ENCODE data around the gene CDK4. TPM values are rescaled to one million over a fixed set of nuclear protein-coding genes. Genes with fewer than 3 reads are reported as not detected.

CDK4 gene
- total RNA-seq, 1 donor from 2014 or later: 67.8 TPM

- peak; percentile 96 for DNase-seq (ENCODE audit: low spot score)
Measured at GRCh38 chr12:57771873-57772428, 19.8 kb upstream of the CDK4 start, which contains the start of gene METTL1. Gene METTL1 (minus strand): TSS chr12:57772105. CDS start chr12:57772083, 22 bp downstream.

- DNase-seq (ENCODE audit: low spot score): peak; percentile 84
Measured at GRCh38 chr12:57771236-57771872, 19.2 kb upstream of the CDK4 start.

DNA sequence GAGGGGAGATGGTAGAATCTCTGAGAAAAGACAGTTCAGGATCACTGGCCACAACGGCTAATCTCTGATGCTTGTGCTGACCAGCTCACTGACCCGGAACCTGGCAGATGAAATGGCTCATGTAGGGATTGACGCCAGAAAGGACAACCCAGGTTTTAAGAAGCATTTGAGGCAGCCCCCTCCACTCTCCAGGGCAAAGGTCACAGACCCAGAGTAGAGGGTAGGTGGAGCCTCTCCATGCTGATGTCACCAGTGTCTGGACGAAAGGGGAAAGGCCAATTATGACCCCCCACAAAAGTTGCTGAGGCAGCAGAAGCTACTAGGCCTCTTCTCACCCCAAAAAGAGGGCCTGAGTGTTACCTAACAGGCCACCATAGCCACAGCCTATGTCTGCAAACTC, 18.6 kb upstream of the CDK4 start:
- no peak for DNase-seq (ENCODE audit: low spot score)

GRCh38 chr12:57769594-57769993, 17.5 kb upstream of the CDK4 start:
- no peak for DNase-seq (ENCODE audit: low spot score)

- DNase-seq (ENCODE audit: low spot score): no peak
Measured at GRCh38 chr12:57767876-57768275, 15.8 kb upstream of the CDK4 start.

- no peak for DNase-seq (ENCODE audit: low spot score)
Measured at GRCh38 chr12:57767305-57767698, 15.2 kb upstream of the CDK4 start.

DNA sequence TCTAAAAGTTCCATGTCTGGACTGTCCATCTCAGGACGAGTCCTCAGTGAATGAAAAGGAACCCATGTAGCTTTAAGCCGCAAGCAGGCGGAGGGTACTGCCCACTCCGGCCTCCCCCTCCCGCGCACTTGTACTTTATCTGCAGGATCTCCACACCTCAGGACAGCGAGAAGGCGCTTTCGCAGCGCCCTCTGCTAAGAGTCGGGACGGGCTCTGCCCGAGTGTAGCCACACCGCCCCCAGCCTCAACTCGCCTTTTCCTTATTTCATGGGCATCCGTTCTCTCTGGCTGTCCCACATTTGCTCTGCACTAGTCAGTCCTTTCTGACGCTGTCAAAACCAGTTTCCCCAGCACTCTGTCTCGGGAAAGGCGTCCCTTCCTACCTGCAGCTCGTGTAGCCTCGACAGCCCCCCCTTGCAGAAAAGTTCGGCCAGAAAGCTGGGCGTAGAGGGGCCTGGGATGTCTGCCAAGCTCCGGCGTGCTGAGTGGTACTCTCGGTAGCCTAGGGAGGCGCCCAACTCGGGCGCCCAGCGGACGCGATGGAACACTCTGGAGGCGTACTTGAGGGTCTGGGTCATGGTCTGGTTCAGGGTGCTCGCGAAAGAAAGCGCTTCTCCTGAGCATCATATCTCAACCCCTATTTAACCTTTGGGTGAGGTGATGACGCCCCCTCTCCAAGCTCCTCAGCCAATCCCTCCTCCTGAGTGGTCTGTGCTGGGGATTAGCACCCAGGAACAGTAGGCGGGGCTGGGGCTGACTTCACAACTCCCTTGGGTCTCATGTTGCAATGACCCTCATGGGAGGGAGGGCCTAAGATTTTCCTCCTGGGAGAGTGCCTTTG, 14.6 kb upstream of the CDK4 start, which contains the start of gene CYP27B1:
Gene CYP27B1, minus strand, starts transcription at position 615 of the 841 bp plus-strand sequence. Its CDS starts 37 bp downstream, at position 578.
- no peak for DNase-seq (ENCODE audit: low spot score)

GRCh38 chr12:57765698-57766463, 13.8 kb upstream of the CDK4 start:
- DNase-seq (ENCODE audit: low spot score): no peak

- no peak for DNase-seq (ENCODE audit: low spot score)
Measured at GRCh38 chr12:57765003-57765697, 13.0 kb upstream of the CDK4 start.

DNA sequence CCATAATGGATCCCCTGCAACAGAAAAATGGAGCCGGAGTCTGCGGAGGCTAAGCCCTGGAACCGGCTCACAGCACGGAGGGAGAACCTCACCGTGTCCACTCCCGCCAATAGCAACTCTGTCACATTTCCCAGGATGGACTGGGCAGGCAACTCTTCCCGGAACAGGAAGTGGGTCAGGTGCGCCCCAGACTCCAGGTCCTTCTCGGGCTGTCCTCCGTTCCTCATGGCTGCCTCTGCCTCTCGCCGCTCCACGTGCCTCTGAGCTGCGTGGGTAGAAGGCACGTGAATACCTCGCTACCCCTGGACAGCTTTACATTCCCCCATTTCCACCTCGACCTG, 12.5 kb upstream of the CDK4 start:
- DNase-seq (ENCODE audit: low spot score): no peak

- no peak for DNase-seq (ENCODE audit: low spot score)
Measured at GRCh38 chr12:57763881-57764661, 12.0 kb upstream of the CDK4 start.

DNA sequence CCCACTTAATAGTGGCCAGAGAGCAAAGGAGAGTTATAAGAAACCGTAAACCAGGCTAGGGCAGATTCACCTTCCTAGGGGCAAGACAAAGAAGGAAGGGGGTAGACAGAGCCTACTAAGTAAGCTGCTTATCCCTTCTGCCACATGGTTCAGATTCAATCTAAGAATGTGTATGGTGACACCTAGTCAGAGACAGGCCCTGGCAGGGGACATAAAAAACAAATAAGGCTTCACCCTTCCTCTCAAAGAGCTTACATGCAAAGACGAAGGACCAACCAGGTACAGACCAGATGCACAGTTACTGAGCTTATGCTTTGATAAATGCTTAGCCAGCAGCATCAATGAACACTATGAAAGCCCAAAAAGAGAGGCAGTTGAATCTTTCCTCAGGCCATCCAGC, 10.4 kb upstream of the CDK4 start:
- DNase-seq (ENCODE audit: low spot score): no peak

- DNase-seq (ENCODE audit: low spot score): no peak
Measured at GRCh38 chr12:57761391-57761998, 9.4 kb upstream of the CDK4 start.

- DNase-seq (ENCODE audit: low spot score): no peak
Measured at GRCh38 chr12:57760347-57760982, 8.4 kb upstream of the CDK4 start.

GRCh38 chr12:57759360-57759980, 7.4 kb upstream of the CDK4 start:
- DNase-seq (ENCODE audit: low spot score): no peak

DNA sequence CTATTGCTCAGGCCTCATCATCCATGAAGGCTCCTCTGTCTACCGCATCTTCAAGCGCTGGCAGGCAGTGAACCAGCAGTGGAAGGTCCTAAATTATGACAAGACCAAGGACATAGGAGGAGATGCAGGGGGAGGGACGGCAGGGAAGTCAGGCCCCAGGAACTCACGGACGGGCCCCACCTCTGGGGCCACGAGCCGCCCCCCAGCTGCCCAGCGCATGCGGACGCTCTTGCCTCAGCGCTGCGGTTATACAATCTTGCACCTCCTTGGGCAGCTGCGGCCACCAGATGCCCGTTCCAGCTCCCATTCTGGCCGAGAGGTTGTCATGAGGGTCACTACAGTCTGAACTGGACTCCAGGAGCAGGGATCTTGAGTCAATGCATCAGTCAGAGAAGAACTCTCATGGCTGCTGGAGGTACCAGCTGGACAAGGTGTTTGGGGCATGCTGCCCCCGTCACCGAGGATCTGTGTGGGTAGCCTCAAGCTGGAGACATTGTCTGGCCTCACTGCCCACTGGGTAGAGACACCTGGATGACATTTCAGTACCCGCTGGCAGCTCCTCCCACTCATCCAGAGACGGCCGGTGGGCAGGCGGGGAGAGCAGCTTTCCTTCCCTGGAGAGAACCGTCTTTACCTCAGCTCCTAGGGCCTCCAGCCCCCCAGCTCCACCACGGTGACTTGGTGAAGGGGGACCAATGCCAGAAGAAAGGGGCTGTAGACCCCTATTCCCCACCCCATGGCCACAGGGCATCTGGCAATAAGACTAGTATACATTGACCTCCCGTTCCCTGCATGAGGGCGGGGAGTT, 6.6 kb upstream of the CDK4 start:
- DNase-seq (ENCODE audit: low spot score): no peak

DNA sequence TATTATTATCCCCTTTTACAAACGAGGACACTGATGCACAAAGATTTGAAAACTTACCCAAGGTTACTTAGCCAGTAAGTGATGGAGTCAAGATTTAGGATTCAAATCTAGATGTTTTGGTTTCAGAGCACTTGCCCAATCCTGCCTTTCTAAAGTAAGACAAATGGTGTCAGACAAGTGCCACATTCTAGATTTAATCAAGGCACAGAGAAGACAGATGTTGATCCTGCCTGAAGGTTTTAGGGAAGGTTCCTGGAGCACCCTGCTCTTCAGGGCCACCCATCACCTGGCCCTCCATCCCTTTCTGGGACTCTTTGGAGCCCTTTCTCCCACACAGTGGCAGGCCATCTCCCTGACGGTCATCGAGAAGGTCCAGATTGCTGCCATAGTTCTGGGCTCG, 5.7 kb upstream of the CDK4 start:
- DNase-seq (ENCODE audit: low spot score): no peak
